ENCODE data around the gene UNC45B. TPM values are rescaled to one million over a fixed set of nuclear protein-coding genes. Genes with fewer than 3 reads are reported as not detected.

The UNC45B gene
- total and polyA plus RNA-seq, 2 donors (not counting 3 experiments of a cell fraction or from before 2014, with no cell fraction given) = not detected

GRCh38 chr17:35188111-35188510 is 40.5 kb downstream of the UNC45B start:
- Histone ChIP-seq H3K9me3 (replicated peaks; ENCODE audit: control insufficient read depth, insufficient read depth, low read length) (no peaks in the 10 kb centered on the region), H4K20me1 (replicated peaks; ENCODE audit: control insufficient read depth, extremely low read depth, insufficient read depth, low read length) (no peaks in the 10 kb centered on the region), H3K36me3 (ENCODE audit: control insufficient read depth in 2 of 2, extremely low read depth in 1 of 2, insufficient read depth in 2 of 2, low read length in 2 of 2) (no peaks in the 10 kb centered on the region), H3K4me2 (ENCODE audit: insufficient read depth, low read length) (no peak overlapping the region), H3K79me2 (ENCODE audit: control insufficient read depth, insufficient read depth, low read length) (no peaks in the 10 kb centered on the region), H3K9ac (replicated peaks; ENCODE audit: extremely low read depth, insufficient read depth, low read length) (no peak overlapping the region), H3K4me3 (replicated peaks in 1 of 3; ENCODE audit: insufficient read depth in 1 of 3, low read depth in 1 of 3, low read length in 3 of 3) (no peak overlapping the region), H3K9me1 (replicated peaks; ENCODE audit: control insufficient read depth, extremely low read depth, insufficient read depth, low read length) (no peaks in the 10 kb centered on the region), H3K27me3 (ENCODE audit: control insufficient read depth in 2 of 2, insufficient read depth in 2 of 2, low read length in 2 of 2) (no peaks in the 10 kb centered on the region), H3K27ac (ENCODE audit: insufficient read depth, low read depth, low read length) (no peak overlapping the region), H2AFZ (ENCODE audit: low read depth, low read length) (no peak overlapping the region), H3K4me1 (ENCODE audit: control insufficient read depth, extremely low read depth, insufficient read depth, low read length) (peaks cover 5% of the 10 kb centered on the region)
- DNase-seq (ENCODE audit: low read depth, low spot score) (no peak), FAIRE-seq (no peak)
- CTCF ChIA-PET = interaction anchor here (1.0 to 1.1 kb wide), 2 partner anchors 242 to 345 kb away, joined by 3 read pairs; no protein-coding TSS in a partner anchor
- intact Hi-C loops (cut with micrococcal nuclease) (no loop called here), dilution Hi-C loops (cut with MboI; ENCODE audit: extremely low pct_ligation_motif_present, low sequenced_read_pairs) (no loop called here)
- BruUV-seq (replicated peaks) = no TSS peak
- no peak for TF ChIP-seq POLR2A (IDR thresholded peaks at IDR 0.05; ENCODE audit: low read depth, low read length)
- no peak for TF ChIP-seq MYC (IDR thresholded peaks at IDR 0.05; ENCODE audit: low read depth, low read length)
- TF ChIP-seq MAX (IDR thresholded peaks at IDR 0.05; ENCODE audit: insufficient read depth, insufficient read length) = no peak
- TF ChIP-seq POLR2AphosphoS5 (IDR thresholded peaks at IDR 0.05; ENCODE audit: insufficient read depth, low read depth, low read length) = no peak
- TF ChIP-seq JUN (IDR thresholded peaks at IDR 0.05; ENCODE audit: borderline replicate concordance, insufficient read depth, insufficient read length, low read depth) = no peak
- no peak for TF ChIP-seq EZH2 (IDR thresholded peaks at IDR 0.05; ENCODE audit: borderline replicate concordance, low read depth, low read length, severe bottlenecking)
- TF ChIP-seq GATA2 (IDR thresholded peaks at IDR 0.05; ENCODE audit: insufficient read depth, insufficient read length, low read depth, low read length) = no peak
- TF ChIP-seq CTCF (IDR thresholded peaks at IDR 0.05; ENCODE audit: extremely low read depth in 1 of 2, insufficient read depth in 1 of 2, low read depth in 1 of 2, low read length in 2 of 2) = no peak
- no peak for TF ChIP-seq FOS (IDR thresholded peaks at IDR 0.05; ENCODE audit: borderline replicate concordance, insufficient read depth, low read length)
- POLR2A ChIA-PET = no interaction called here

Measured in endothelial cell of umbilical vein (primary cell).